Measurements from ENCODE around the gene ZNF324.

Gene ZNF324

GRCh38 chr19:58509731-58510083 is 42.8 kb downstream of the ZNF324 start:
- no peak for DNase-seq (ENCODE audit: low read depth)
- TF ChIP-seq CTCF (IDR thresholded peaks at IDR 0.05; ENCODE audit: insufficient read depth, low read depth, low read length, missing control alignments) = no peak
- no peak overlapping the region for H3K4me3 ChIP-seq (ENCODE audit: low read length)

- no peak for TF ChIP-seq CTCF (IDR thresholded peaks at IDR 0.05; ENCODE audit: insufficient read depth, low read depth, low read length, missing control alignments)
- no peak overlapping the region for H3K4me3 ChIP-seq (ENCODE audit: low read length)
- no peak for DNase-seq (ENCODE audit: low read depth)
These were observed 43.4 kb downstream of the ZNF324 start for GRCh38 chr19:58510084-58510862.

- H3K4me3 ChIP-seq (ENCODE audit: low read length) = no peak within 1 kb of the TSS
- DNase-seq (ENCODE audit: low read depth) = no peak
- no peak for TF ChIP-seq CTCF (IDR thresholded peaks at IDR 0.05; ENCODE audit: insufficient read depth, low read depth, low read length, missing control alignments)
These were observed 44.7 kb downstream of the ZNF324 start, which contains the start of gene SLC27A5 for GRCh38 chr19:58511353-58512208. SLC27A5 (minus strand) TSS chr19:58511992; CDS start chr19:58511955, 37 bp downstream.

GRCh38 chr19:58513213-58513693 is 46.4 kb downstream of the ZNF324 start:
- no peak for TF ChIP-seq CTCF (IDR thresholded peaks at IDR 0.05; ENCODE audit: insufficient read depth, low read depth, low read length, missing control alignments)
- DNase-seq (ENCODE audit: low read depth) = no peak
- no peak overlapping the region for H3K4me3 ChIP-seq (ENCODE audit: low read length)

- TF ChIP-seq CTCF (IDR thresholded peaks at IDR 0.05; ENCODE audit: insufficient read depth, low read depth, low read length, missing control alignments) = peak; percentile 50
- peak; percentile 93 for DNase-seq (ENCODE audit: low read depth)
- peak overlapping the region; percentile 68 for H3K4me3 ChIP-seq (ENCODE audit: low read length)
These were observed 47.0 kb downstream of the ZNF324 start for GRCh38 chr19:58513694-58514563.

GRCh38 chr19:58514564-58515022 is 47.7 kb downstream of the ZNF324 start:
- TF ChIP-seq CTCF (IDR thresholded peaks at IDR 0.05; ENCODE audit: insufficient read depth, low read depth, low read length, missing control alignments) = no peak
- peak overlapping the region; percentile 68 for H3K4me3 ChIP-seq (ENCODE audit: low read length)
- DNase-seq (ENCODE audit: low read depth) = no peak
